ENCODE results near the gene VANGL2.

VANGL2 gene

DNA sequence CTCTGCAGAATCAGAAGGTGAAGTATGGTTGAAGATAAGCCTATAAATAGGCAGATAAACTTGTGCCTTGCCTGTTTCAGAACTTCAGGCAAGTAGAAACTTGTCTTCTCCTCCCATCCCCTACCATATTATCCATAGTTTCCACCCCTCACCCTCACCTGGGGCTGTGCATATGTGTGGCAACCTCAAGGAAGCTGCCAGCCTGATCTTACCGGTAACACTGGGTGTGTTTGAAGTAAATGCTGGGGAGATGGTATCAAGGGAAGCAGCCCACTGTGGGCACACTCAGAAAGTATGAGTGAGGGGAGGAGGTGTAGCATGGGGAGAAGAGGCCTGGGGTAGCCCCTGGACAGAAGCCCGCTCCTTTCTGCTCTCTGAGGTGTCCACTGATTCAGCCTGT lies 14.5 kb downstream of the VANGL2 start:
- Histone ChIP-seq H3K4me3 (ENCODE audit: insufficient read depth, low read depth, low read length, poor library complexity, severe bottlenecking) (no peak overlapping the region), H3K9me3 (ENCODE audit: control insufficient read depth, low read length) (no peaks in the 10 kb centered on the region), H3K27me3 (replicated peaks; ENCODE audit: control insufficient read depth, insufficient read depth, low read length, poor library complexity, severe bottlenecking) (no peaks in the 10 kb centered on the region), H3K36me3 (ENCODE audit: control insufficient read depth, insufficient read depth, low read length) (no peaks in the 10 kb centered on the region), H3K27ac (ENCODE audit: insufficient read depth, low read length, poor library complexity, severe bottlenecking) (no peak overlapping the region), H3K4me1 (ENCODE audit: control insufficient read depth, insufficient read depth, low read length, poor library complexity, severe bottlenecking) (no peaks in the 10 kb centered on the region)
- DNase-seq, result no peak

GRCh38 chr1:160415696-160416290 lies 15.4 kb downstream of the VANGL2 start:
- H3K9me3 ChIP-seq (ENCODE audit: control insufficient read depth, low read length), result no peaks in the 10 kb centered on the region
- H3K36me3 ChIP-seq (ENCODE audit: control insufficient read depth, insufficient read depth, low read length), result no peaks in the 10 kb centered on the region
- DNase-seq, result no peak
- no peak overlapping the region for H3K27ac ChIP-seq (ENCODE audit: insufficient read depth, low read length, poor library complexity, severe bottlenecking)
- no peak overlapping the region for H3K4me3 ChIP-seq (ENCODE audit: insufficient read depth, low read depth, low read length, poor library complexity, severe bottlenecking)
- H3K4me1 ChIP-seq (ENCODE audit: control insufficient read depth, insufficient read depth, low read length, poor library complexity, severe bottlenecking), result no peaks in the 10 kb centered on the region
- no peaks in the 10 kb centered on the region for H3K27me3 ChIP-seq (replicated peaks; ENCODE audit: control insufficient read depth, insufficient read depth, low read length, poor library complexity, severe bottlenecking)

GRCh38 chr1:160416369-160416768 lies 16.0 kb downstream of the VANGL2 start:
- DNase-seq, result no peak
- Histone ChIP-seq H3K4me3 (ENCODE audit: insufficient read depth, low read depth, low read length, poor library complexity, severe bottlenecking) (no peak overlapping the region), H3K36me3 (ENCODE audit: control insufficient read depth, insufficient read depth, low read length) (no peaks in the 10 kb centered on the region), H3K9me3 (ENCODE audit: control insufficient read depth, low read length) (no peaks in the 10 kb centered on the region), H3K4me1 (ENCODE audit: control insufficient read depth, insufficient read depth, low read length, poor library complexity, severe bottlenecking) (no peaks in the 10 kb centered on the region), H3K27ac (ENCODE audit: insufficient read depth, low read length, poor library complexity, severe bottlenecking) (no peak overlapping the region), H3K27me3 (replicated peaks; ENCODE audit: control insufficient read depth, insufficient read depth, low read length, poor library complexity, severe bottlenecking) (no peaks in the 10 kb centered on the region)

GRCh38 chr1:160418483-160418882 lies 18.1 kb downstream of the VANGL2 start:
- no peaks in the 10 kb centered on the region for H3K36me3 ChIP-seq (ENCODE audit: control insufficient read depth, insufficient read depth, low read length)
- H3K27ac ChIP-seq (ENCODE audit: insufficient read depth, low read length, poor library complexity, severe bottlenecking), result no peak overlapping the region
- DNase-seq, result no peak
- no peaks in the 10 kb centered on the region for H3K9me3 ChIP-seq (ENCODE audit: control insufficient read depth, low read length)
- H3K4me3 ChIP-seq (ENCODE audit: insufficient read depth, low read depth, low read length, poor library complexity, severe bottlenecking), result no peak overlapping the region
- H3K4me1 ChIP-seq (ENCODE audit: control insufficient read depth, insufficient read depth, low read length, poor library complexity, severe bottlenecking), result no peaks in the 10 kb centered on the region
- no peaks in the 10 kb centered on the region for H3K27me3 ChIP-seq (replicated peaks; ENCODE audit: control insufficient read depth, insufficient read depth, low read length, poor library complexity, severe bottlenecking)

- Histone ChIP-seq H3K27ac (ENCODE audit: insufficient read depth, low read length, poor library complexity, severe bottlenecking) (no peak overlapping the region), H3K9me3 (ENCODE audit: control insufficient read depth, low read length) (no peaks in the 10 kb centered on the region), H3K4me1 (ENCODE audit: control insufficient read depth, insufficient read depth, low read length, poor library complexity, severe bottlenecking) (no peaks in the 10 kb centered on the region), H3K27me3 (replicated peaks; ENCODE audit: control insufficient read depth, insufficient read depth, low read length, poor library complexity, severe bottlenecking) (no peaks in the 10 kb centered on the region), H3K4me3 (ENCODE audit: insufficient read depth, low read depth, low read length, poor library complexity, severe bottlenecking) (no peak overlapping the region), H3K36me3 (ENCODE audit: control insufficient read depth, insufficient read depth, low read length) (no peaks in the 10 kb centered on the region)
- DNase-seq, result no peak
These were observed 18.9 kb downstream of the VANGL2 start for GRCh38 chr1:160419150-160419837.

DNA sequence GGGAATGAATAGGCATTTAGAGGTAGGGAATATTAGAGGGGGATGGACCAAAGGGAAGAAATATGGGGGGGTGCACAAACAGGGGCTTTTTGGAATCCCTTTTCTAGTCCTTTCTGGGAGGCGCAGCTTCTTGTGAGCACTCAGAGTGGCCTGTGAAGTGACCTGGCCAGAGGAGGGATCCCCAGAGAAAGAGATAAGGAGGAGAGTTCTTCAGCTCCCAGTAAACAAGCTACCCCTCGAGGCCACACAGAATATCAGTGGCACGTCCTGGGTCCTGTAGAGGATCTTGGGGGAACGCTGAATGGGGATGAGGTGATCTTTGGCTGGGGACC lies 19.4 kb downstream of the VANGL2 start:
- no peak for DNase-seq
- Histone ChIP-seq H3K4me3 (ENCODE audit: insufficient read depth, low read depth, low read length, poor library complexity, severe bottlenecking) (no peak overlapping the region), H3K4me1 (ENCODE audit: control insufficient read depth, insufficient read depth, low read length, poor library complexity, severe bottlenecking) (no peaks in the 10 kb centered on the region), H3K27me3 (replicated peaks; ENCODE audit: control insufficient read depth, insufficient read depth, low read length, poor library complexity, severe bottlenecking) (no peaks in the 10 kb centered on the region), H3K27ac (ENCODE audit: insufficient read depth, low read length, poor library complexity, severe bottlenecking) (no peak overlapping the region), H3K36me3 (ENCODE audit: control insufficient read depth, insufficient read depth, low read length) (no peaks in the 10 kb centered on the region), H3K9me3 (ENCODE audit: control insufficient read depth, low read length) (no peaks in the 10 kb centered on the region)

DNA sequence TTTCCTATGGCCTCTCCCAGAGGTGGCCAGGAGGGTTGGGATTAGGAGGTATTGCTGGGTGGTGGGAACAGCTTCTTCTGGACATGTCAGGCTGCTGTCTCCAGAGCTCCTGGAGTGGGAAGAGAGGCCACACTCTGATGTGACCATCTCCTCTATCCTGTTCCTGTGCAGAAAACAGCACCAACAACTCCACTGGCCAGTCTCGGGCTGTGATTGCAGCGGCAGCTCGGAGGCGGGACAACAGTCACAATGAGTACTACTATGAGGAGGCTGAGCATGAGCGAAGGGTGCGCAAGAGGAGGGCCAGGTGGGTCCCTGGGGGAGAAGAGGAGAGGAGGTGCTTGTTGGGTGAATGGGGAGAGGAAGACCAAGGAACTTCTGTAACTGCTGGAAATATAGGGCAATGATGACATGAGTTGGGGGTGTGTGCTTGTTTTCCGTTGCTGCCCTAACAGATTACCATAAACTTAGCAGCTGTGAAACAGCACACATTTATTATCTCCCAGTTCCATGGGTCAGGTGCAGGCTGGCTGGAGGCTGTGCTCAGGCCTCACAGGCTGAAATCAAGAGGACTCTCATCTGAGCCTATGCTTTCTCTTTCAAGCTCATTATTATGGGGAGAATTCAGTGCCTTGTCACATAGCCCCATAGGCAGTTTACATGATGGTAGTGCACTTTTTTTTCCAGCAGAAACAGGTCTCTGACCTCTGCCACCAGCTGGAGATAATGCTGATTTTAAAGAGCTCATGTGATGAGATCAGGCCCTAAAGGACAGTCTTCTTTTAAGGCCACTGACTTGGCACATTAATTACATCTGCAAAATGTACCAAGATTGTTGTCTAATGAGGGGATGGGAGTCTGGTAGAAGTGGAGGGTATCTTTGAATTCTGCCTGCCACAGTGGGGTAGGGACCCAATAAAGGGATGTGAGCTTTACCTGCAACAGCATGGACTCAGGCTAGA lies 20.8 kb downstream of the VANGL2 start:
- Histone ChIP-seq H3K27me3 (replicated peaks; ENCODE audit: control insufficient read depth, insufficient read depth, low read length, poor library complexity, severe bottlenecking) (no peaks in the 10 kb centered on the region), H3K4me3 (ENCODE audit: insufficient read depth, low read depth, low read length, poor library complexity, severe bottlenecking) (no peak overlapping the region), H3K27ac (ENCODE audit: insufficient read depth, low read length, poor library complexity, severe bottlenecking) (no peak overlapping the region), H3K36me3 (ENCODE audit: control insufficient read depth, insufficient read depth, low read length) (no peaks in the 10 kb centered on the region), H3K9me3 (ENCODE audit: control insufficient read depth, low read length) (no peaks in the 10 kb centered on the region), H3K4me1 (ENCODE audit: control insufficient read depth, insufficient read depth, low read length, poor library complexity, severe bottlenecking) (no peaks in the 10 kb centered on the region)
- DNase-seq, result no peak

- Histone ChIP-seq H3K36me3 (ENCODE audit: control insufficient read depth, insufficient read depth, low read length) (no peaks in the 10 kb centered on the region), H3K9me3 (ENCODE audit: control insufficient read depth, low read length) (no peaks in the 10 kb centered on the region), H3K27me3 (replicated peaks; ENCODE audit: control insufficient read depth, insufficient read depth, low read length, poor library complexity, severe bottlenecking) (no peaks in the 10 kb centered on the region), H3K4me1 (ENCODE audit: control insufficient read depth, insufficient read depth, low read length, poor library complexity, severe bottlenecking) (no peaks in the 10 kb centered on the region), H3K4me3 (ENCODE audit: insufficient read depth, low read depth, low read length, poor library complexity, severe bottlenecking) (no peak overlapping the region), H3K27ac (ENCODE audit: insufficient read depth, low read length, poor library complexity, severe bottlenecking) (no peak overlapping the region)
- no peak for DNase-seq
These were observed 21.5 kb downstream of the VANGL2 start for GRCh38 chr1:160421881-160422280.

DNA sequence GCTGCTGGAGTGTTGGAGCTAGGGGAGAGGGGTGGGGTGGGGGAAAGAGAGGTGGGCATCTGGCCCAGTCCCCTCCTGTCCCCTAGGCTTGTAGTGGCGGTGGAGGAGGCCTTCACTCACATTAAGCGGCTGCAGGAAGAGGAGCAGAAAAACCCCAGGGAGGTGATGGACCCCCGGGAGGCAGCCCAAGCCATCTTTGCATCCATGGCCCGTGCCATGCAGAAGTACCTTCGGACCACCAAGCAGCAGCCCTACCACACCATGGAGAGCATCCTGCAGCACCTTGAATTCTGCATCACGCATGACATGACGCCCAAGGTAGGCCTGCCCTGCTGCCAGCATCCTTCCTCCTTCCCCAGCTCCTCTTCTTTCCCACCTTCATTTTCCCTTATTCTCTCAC lies 23.6 kb downstream of the VANGL2 start:
- no peaks in the 10 kb centered on the region for H3K36me3 ChIP-seq (ENCODE audit: control insufficient read depth, insufficient read depth, low read length)
- no peaks in the 10 kb centered on the region for H3K9me3 ChIP-seq (ENCODE audit: control insufficient read depth, low read length)
- no peaks in the 10 kb centered on the region for H3K27me3 ChIP-seq (replicated peaks; ENCODE audit: control insufficient read depth, insufficient read depth, low read length, poor library complexity, severe bottlenecking)
- H3K4me3 ChIP-seq (ENCODE audit: insufficient read depth, low read depth, low read length, poor library complexity, severe bottlenecking), result no peak overlapping the region
- no peak for DNase-seq
- peaks cover 15% of the 10 kb centered on the region for H3K4me1 ChIP-seq (ENCODE audit: control insufficient read depth, insufficient read depth, low read length, poor library complexity, severe bottlenecking)
- no peak overlapping the region for H3K27ac ChIP-seq (ENCODE audit: insufficient read depth, low read length, poor library complexity, severe bottlenecking)

- Histone ChIP-seq H3K27me3 (replicated peaks; ENCODE audit: control insufficient read depth, insufficient read depth, low read length, poor library complexity, severe bottlenecking) (no peaks in the 10 kb centered on the region), H3K36me3 (ENCODE audit: control insufficient read depth, insufficient read depth, low read length) (no peaks in the 10 kb centered on the region), H3K4me3 (ENCODE audit: insufficient read depth, low read depth, low read length, poor library complexity, severe bottlenecking) (no peak overlapping the region), H3K9me3 (ENCODE audit: control insufficient read depth, low read length) (no peaks in the 10 kb centered on the region), H3K27ac (ENCODE audit: insufficient read depth, low read length, poor library complexity, severe bottlenecking) (no peak overlapping the region), H3K4me1 (ENCODE audit: control insufficient read depth, insufficient read depth, low read length, poor library complexity, severe bottlenecking) (peaks cover 33% of the 10 kb centered on the region)
- no peak for DNase-seq
These were observed 25.5 kb downstream of the VANGL2 start for GRCh38 chr1:160425847-160426246.

Measured in effector memory CD4-positive, alpha-beta T cell (primary cell).